COLO829 (cell line): Measurements from ENCODE around the gene ST6GALNAC6.
A peak's percentile ranks its signal among the peaks of the same experiment; 100 is the strongest.
"Not testable (repeated sequence)": the region's sequence is repeated elsewhere in the genome, so short reads cannot be mapped to it uniquely, and the experiment has no call there.

ENCODE experiments used
- DNase-seq: peaks from one replicate; pipeline ENCODE4 v3.0.0; 2012; ENCODE audit warnings: low spot score

ST6GALNAC6 gene

GRCh38 chr9:127854960-127855359 is 44.4 kb downstream of the ST6GALNAC6 start:
- no peak for DNase-seq

GRCh38 chr9:127854184-127854806 is 45.1 kb downstream of the ST6GALNAC6 start, which contains the start of gene ENG:
TSS of gene ENG (minus strand) at chr9:127854658. CDS start at chr9:127854355, 303 bp downstream.
- peak; percentile 36 for DNase-seq

- DNase-seq, result no peak
Measured at GRCh38 chr9:127853312-127854183, 45.9 kb downstream of the ST6GALNAC6 start.

GRCh38 chr9:127852829-127853228 is 46.6 kb downstream of the ST6GALNAC6 start:
- no peak for DNase-seq

- DNase-seq, result no peak
Measured at GRCh38 chr9:127850286-127850830, 49.0 kb downstream of the ST6GALNAC6 start.

- DNase-seq, result no peak
Measured at GRCh38 chr9:127848756-127849504, 50.5 kb downstream of the ST6GALNAC6 start.

GRCh38 chr9:127847833-127848755 is 51.3 kb downstream of the ST6GALNAC6 start:
- no peak for DNase-seq

- DNase-seq, result no peak
Measured at GRCh38 chr9:127847178-127847510, 52.3 kb downstream of the ST6GALNAC6 start.

GRCh38 chr9:127846443-127847177 is 52.8 kb downstream of the ST6GALNAC6 start:
- no peak for DNase-seq

- not testable (repeated sequence) for DNase-seq
Measured at GRCh38 chr9:127845619-127846018, 53.8 kb downstream of the ST6GALNAC6 start.

GRCh38 chr9:127844821-127845359 is 54.5 kb downstream of the ST6GALNAC6 start:
- DNase-seq, result no peak

- no peak for DNase-seq
Measured at GRCh38 chr9:127841087-127841835, 58.1 kb downstream of the ST6GALNAC6 start.

- DNase-seq, result no peak
Measured at GRCh38 chr9:127838375-127839078, 60.9 kb downstream of the ST6GALNAC6 start.

- no peak for DNase-seq
Measured at GRCh38 chr9:127837346-127837745, 62.1 kb downstream of the ST6GALNAC6 start.

- DNase-seq, result not testable (repeated sequence)
Measured at GRCh38 chr9:127836561-127836960, 62.8 kb downstream of the ST6GALNAC6 start.

GRCh38 chr9:127835991-127836516 is 63.3 kb downstream of the ST6GALNAC6 start:
- no peak for DNase-seq
